Neuron (in vitro differentiated cells): ENCODE data around the gene BHMT.
"Not testable (repeated sequence)": the region's sequence is repeated elsewhere in the genome, so short reads cannot be mapped to it uniquely, and the experiment has no call there.

Experiments used
- H2AFZ ChIP-seq: one replicate; pipeline ENCODE4 v1.6.1; 2013; ENCODE audit warnings: low read depth, mild to moderate bottlenecking, inconsistent platforms, low read length, moderate library complexity
- H3K27me3 ChIP-seq: one replicate; pipeline ENCODE4 v1.6.1; 2013; ENCODE audit warnings: low read length; ENCODE audit not compliant: insufficient read depth
- H3K36me3 ChIP-seq: one replicate; pipeline ENCODE4 v1.6.1; 2013; ENCODE audit warnings: low read length; ENCODE audit not compliant: insufficient read depth
- H3K4me1 ChIP-seq: one replicate; pipeline ENCODE4 v1.6.1; 2013; ENCODE audit warnings: low read length; ENCODE audit not compliant: insufficient read depth
- H3K4me3 ChIP-seq: 2 replicates; pipeline ENCODE4 v1.5.1; 2013; ENCODE audit warnings: mild to moderate bottlenecking, low read length, moderate library complexity
- H3K9me3 ChIP-seq: one replicate; pipeline ENCODE4 v1.6.1; 2013; ENCODE audit warnings: low read length

BHMT gene

DNA sequence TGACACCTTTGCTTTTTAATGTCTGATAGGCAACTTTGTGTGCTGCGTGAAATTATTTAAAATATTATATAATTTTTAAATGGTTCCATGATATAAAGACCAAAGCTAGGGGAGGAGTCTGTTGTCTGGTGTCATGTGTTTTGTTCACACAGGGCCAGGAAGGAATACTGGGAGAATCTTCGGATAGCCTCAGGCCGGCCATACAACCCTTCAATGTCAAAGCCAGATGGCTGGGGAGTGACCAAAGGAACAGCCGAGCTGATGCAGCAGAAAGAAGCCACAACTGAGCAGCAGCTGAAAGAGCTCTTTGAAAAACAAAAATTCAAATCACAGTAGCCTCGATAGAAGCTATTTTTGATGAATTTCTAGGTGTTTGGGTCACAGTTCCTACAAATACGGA, 19.2 kb downstream of the BHMT start:
- Histone ChIP-seq H3K27me3 (no peaks in the 10 kb centered on the region), H3K4me3 (no peak overlapping the region), H3K4me1 (peaks cover 12% of the 10 kb centered on the region), H3K36me3 (no peaks in the 10 kb centered on the region), H3K9me3 (no peaks in the 10 kb centered on the region), H2AFZ (no peak overlapping the region)

DNA sequence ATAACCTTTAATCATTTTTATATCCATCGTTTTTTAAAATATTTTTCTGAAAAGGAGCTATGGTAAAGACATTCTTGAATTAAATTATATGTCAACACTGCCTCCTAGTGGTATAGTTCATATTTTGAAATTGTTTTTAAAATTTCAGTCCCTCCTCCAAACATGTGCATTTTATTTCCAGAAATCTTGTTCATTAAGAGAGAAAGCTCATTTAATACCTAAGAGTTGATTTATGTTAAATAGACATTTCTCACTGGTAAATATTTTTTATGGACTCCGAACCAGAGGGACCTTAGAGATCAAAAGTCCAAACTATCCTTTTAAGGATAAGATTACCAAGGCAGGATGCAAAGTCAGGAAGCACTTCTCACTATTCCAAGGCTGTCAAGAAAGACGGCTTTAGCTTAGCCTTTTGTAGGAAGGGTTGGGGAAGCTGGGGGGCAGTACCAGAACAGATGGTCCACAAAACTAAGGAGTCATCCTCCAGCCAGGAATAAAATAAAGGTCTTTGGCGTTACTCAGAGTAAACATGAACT, 21.6 kb downstream of the BHMT start:
- no peaks in the 10 kb centered on the region for H3K36me3 ChIP-seq
- H3K4me1 ChIP-seq, result peaks cover 12% of the 10 kb centered on the region
- peak overlapping the region; percentile 63 for H2AFZ ChIP-seq
- no peaks in the 10 kb centered on the region for H3K9me3 ChIP-seq
- H3K4me3 ChIP-seq, result no peak overlapping the region
- no peaks in the 10 kb centered on the region for H3K27me3 ChIP-seq

DNA sequence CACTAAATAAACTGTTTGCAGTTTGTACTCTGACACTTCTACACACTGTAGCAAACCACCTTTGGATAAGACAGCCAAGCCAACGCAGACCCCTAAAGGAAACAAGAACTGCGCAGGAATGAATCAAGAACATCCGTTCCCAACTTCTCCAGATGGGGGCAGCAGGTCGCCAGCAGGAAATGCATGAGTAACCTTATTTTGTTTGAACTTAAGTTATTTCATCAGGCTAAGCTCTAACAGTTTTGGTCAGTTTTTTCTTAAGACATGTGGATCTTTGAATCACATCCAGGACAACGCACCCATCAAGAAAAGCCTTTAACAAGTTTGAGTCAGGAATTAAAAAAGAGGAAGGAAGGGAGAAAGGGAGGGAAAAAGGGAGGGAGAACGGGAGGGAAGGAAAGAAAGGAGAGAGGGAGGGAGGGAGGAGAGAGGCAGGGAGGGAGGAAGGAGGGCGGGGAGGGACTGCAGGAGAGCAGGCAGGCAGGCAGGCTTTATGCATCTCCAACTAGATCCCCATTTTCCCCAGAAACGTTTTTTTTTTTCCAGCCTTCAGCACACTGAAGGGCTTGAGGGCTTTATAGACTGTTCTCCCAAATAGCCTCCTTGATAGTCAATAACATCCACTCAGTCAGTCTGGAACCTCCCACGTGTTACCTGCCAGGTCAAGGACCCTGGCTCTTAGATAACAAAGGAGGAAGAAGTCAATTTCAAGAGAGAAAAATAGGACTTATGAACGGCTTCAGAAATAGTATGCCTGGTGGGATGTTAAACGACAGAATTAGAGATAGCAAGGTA, 22.2 kb downstream of the BHMT start:
- peaks cover 12% of the 10 kb centered on the region for H3K4me1 ChIP-seq
- H3K9me3 ChIP-seq, result no peaks in the 10 kb centered on the region
- H2AFZ ChIP-seq, result peak overlapping the region; percentile 63
- peak overlapping the region; percentile 34 for H3K4me3 ChIP-seq
- H3K27me3 ChIP-seq, result no peaks in the 10 kb centered on the region
- H3K36me3 ChIP-seq, result no peaks in the 10 kb centered on the region

DNA sequence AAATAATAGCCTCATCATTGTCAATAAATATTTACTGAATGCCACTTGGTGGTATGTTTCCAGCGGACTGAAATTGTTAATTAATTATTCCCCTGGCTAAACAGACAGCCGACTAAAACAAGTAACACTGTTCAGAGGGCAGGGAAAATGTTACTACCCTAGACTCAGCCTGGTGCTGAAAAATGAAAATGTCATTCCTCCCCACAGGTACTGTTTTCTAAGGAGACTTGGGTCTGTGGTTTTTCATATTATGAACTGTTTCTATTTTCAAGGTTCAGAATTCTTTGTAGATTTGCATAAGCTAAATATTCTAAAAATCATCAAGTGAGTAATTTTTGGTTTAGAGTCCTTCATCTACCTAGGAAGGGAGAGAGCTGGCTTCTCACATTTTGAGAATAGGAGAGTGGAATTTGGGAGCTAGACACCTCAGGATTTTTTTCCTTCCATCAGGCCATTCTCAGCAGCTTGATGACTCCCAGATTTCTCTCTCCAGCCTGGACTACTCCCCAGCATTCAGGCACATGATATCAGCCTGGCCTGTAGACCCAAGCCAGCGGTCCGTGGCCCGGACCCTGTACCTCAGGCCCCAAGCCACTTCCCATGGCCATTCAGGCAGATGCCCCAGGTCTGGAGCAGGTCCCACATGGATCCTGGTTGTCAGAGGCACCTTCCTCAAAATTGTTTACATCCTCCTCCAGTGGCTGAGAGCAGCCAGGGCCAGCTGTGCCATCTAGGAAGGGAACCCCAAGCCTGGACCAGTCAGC, 24.4 kb downstream of the BHMT start:
- H3K4me3 ChIP-seq, result no peak overlapping the region
- H3K4me1 ChIP-seq, result peaks cover 12% of the 10 kb centered on the region
- H3K27me3 ChIP-seq, result no peaks in the 10 kb centered on the region
- H2AFZ ChIP-seq, result no peak overlapping the region
- no peaks in the 10 kb centered on the region for H3K36me3 ChIP-seq
- no peaks in the 10 kb centered on the region for H3K9me3 ChIP-seq

DNA sequence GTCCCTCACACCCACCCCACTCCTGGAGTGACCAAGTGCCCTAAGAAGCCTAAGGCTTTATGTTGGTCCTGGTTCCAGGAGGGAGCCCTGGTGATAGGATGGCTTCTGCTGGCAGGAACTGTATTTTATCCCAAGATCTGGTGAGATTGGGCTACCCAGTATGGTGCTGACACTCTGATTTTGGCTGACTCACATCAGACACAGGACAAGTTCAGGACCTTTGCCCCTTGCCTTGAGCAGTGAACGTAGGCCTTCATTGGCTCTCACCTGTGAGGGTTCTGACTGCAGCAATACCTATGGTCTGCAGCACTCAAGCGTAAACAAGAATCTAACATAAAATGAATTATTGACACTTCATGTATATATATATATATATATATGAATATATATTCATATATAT, 25.0 kb downstream of the BHMT start:
- H3K36me3 ChIP-seq, result no peaks in the 10 kb centered on the region
- H2AFZ ChIP-seq, result no peak overlapping the region
- H3K27me3 ChIP-seq, result no peaks in the 10 kb centered on the region
- H3K4me1 ChIP-seq, result peaks cover 10% of the 10 kb centered on the region
- no peak overlapping the region for H3K4me3 ChIP-seq
- no peaks in the 10 kb centered on the region for H3K9me3 ChIP-seq

DNA sequence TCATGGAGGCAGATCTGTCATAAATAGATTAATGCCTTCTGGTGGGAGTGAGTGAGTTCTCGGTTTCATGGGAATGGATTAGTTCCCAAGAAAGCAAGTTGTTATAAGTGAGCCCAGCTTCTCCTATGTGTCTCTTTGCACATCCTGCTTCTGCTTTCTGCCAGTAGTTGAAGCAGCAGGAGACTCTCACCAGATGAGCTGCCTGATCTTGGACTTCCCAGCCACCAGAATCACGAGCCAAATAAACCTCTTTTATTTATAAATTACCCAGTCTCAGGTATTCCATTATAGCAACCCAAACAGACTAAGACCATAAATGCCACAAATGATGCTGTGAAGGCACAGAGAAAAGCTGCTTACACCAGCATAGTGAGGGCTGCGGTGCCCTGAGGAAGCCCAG, 28.9 kb downstream of the BHMT start:
- H3K4me1 ChIP-seq, result no peaks in the 10 kb centered on the region
- no peaks in the 10 kb centered on the region for H3K9me3 ChIP-seq
- no peaks in the 10 kb centered on the region for H3K27me3 ChIP-seq
- H3K36me3 ChIP-seq, result no peaks in the 10 kb centered on the region
- H2AFZ ChIP-seq, result no peak overlapping the region
- no peak overlapping the region for H3K4me3 ChIP-seq

DNA sequence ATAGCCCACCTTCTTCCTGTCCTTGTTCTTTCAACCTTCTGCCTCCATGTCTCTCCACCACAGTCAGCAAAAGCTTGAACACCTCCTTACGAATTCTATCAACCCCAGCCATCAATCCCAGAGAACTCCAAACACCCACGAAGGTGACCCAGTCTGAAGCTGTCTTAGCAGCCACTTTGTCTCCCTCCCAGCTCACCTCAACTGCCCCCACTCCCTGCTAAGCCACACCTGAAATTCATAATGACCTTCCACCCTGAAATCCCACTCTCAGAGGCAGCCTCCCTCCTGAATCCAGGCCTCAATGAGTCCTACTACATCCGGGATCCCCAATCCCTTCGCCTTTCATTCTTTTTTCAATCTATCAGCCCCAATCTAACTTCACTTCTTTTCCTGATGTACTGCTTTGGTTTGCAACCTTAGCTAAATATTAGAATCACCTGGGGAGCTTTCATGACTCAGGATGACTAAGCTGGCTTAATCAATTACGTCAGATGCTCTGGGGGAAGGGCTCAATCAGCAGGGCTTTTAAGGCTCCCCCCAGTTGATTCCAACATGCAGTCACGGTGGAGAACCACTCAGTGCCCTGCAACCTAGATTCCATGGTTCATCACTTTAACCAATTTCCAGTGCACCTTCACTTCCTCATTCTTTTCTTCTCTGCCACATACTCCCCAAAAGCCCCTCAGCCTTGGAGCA, 32.2 kb downstream of the BHMT start:
- no peaks in the 10 kb centered on the region for H3K9me3 ChIP-seq
- no peaks in the 10 kb centered on the region for H3K36me3 ChIP-seq
- no peaks in the 10 kb centered on the region for H3K27me3 ChIP-seq
- H3K4me1 ChIP-seq, result no peaks in the 10 kb centered on the region
- no peak overlapping the region for H3K4me3 ChIP-seq
- H2AFZ ChIP-seq, result no peak overlapping the region

DNA sequence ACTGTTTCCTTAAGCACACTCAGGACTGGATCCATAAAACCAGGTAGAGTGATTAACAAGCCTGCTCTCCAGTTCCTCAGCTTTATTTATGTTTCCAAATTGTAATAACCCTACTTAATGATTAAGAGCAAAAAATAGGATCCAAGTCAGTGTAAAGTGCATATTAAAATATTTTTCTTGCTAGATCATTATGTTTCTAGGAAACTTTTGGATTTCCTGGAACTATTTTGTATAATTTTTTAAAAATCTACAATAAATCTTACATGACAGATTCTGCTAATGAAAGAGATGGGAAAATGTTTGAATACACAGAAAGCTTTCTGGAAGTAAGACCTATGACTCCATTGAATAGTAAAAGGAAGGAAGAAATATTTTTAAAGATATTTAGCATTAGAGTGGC, 35.5 kb downstream of the BHMT start:
- Histone ChIP-seq H2AFZ (no peak overlapping the region), H3K4me1 (no peaks in the 10 kb centered on the region), H3K4me3 (no peak overlapping the region), H3K27me3 (no peaks in the 10 kb centered on the region), H3K9me3 (no peaks in the 10 kb centered on the region), H3K36me3 (no peaks in the 10 kb centered on the region)

DNA sequence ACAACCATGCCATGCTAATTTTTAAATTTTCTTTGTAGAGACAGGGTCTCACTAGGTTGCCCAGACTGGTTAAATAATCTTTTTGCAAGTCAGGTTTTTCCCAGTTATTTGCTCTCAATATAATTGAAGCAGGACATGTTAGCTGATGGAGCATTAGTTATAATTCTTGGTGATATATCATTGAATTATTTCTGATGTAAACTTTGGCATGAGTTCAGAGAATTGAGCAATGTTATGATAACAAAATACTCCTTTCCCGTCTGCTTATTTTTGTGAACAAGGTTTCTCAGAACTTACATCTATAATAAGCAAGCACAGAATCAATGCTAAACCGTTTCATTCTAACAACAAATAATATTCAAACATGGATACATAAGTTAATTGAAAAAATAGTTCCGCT, 37.8 kb downstream of the BHMT start:
- Histone ChIP-seq H2AFZ (no peak overlapping the region), H3K9me3 (no peaks in the 10 kb centered on the region), H3K27me3 (no peaks in the 10 kb centered on the region), H3K36me3 (no peaks in the 10 kb centered on the region), H3K4me1 (no peaks in the 10 kb centered on the region), H3K4me3 (no peak overlapping the region)

DNA sequence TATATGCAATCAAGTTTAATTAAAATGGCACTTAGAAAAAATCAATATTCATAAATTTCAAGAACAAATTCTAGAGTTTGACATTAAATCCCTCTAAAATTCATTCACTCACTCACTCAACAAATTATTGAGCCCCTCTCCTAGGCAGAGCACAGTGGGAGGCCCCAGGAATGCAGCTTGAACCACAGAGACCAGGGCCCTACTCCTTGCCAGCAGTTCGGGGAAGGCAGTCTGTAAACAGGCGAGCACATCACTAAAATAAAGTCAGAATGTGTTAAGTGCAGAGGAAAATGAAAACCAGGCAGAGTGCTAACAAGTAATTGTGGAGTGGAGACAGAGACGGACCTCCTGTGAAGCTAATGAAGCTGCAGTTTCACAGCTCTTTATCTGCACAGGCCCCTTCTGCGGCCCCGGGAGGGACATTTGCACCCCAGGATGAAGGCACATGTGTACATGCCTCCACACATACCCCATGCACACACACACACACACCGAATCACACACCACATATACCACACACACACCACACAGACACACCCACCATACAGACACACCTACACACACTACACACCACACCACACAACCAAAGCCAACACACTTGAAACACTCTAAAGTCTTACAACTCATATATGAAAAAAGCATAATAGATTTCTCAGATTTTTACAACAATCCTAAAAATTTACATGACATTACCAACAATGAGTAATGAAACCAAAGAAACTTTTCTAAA, 40.5 kb downstream of the BHMT start:
- peaks cover 3% of the 10 kb centered on the region for H3K27me3 ChIP-seq
- no peaks in the 10 kb centered on the region for H3K4me1 ChIP-seq
- no peak overlapping the region for H3K4me3 ChIP-seq
- no peaks in the 10 kb centered on the region for H3K36me3 ChIP-seq
- H3K9me3 ChIP-seq, result no peaks in the 10 kb centered on the region
- H2AFZ ChIP-seq, result no peak overlapping the region

DNA sequence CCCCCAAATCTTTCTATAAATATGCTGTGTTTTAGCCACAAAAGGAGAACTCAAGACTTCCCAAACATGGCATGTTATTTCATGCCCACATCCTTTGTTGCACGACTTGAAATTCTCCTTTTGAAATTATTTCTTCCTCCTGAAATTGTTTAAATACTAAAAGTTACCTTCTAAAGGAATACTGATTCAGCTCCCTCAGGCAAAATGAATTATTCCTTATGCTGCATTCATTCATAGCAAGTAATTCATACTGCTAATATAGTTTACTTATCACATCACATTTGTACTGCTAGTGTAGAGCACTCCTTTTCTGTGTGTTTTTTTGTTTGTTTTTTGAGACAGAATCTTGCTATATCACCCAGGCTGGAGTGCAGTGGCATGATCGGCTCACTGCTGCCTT, 45.7 kb downstream of the BHMT start:
- Histone ChIP-seq H3K4me3 (no peak overlapping the region), H3K9me3 (no peaks in the 10 kb centered on the region), H3K36me3 (no peaks in the 10 kb centered on the region), H3K4me1 (no peaks in the 10 kb centered on the region), H2AFZ (no peak overlapping the region), H3K27me3 (peaks cover 3% of the 10 kb centered on the region)

DNA sequence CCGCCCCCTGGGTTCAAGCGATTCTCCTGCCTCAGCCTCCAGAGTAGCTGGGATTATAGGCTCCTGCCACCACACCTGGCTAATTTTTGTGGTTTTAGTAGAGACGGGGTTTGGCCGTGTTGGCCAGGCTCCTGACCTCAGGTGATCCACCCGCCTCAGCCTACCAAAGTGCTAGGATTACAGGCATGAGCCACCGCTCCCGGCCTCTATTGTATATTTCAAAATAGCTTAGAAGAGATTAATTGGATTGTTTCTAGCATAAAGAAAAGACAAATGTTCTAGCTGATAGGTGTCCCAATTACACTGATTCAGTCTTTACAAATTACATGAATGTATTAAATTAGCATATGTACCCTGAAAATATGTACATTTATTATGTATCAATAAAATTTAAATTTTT, 50.0 kb downstream of the BHMT start:
- H3K36me3 ChIP-seq, H3K4me3 ChIP-seq, H3K4me1 ChIP-seq, H3K9me3 ChIP-seq, H3K27me3 ChIP-seq, H2AFZ ChIP-seq: not testable (repeated sequence)
